ENCODE measurements around the gene CCDC184.

- TF ChIP-seq CTCF (IDR thresholded peaks at IDR 0.05; ENCODE audit: insufficient read depth, low read length, poor library complexity, severe bottlenecking), result no peak
- TF ChIP-seq EZH2phosphoT487 (conservative IDR thresholded peaks at IDR 0.05; ENCODE audit: low read length), result no peak
These were observed 36.2 kb downstream of the CCDC184 start for GRCh38 chr12:48219631-48220030.

Measured in SU-DHL-6 (cell line).